Karpas-422 (cell line): ENCODE measurements around the gene USH2A. TPM values are rescaled to one million over a fixed set of nuclear protein-coding genes. Genes with fewer than 3 reads are reported as not detected.

Experiments
- DNase-seq: peaks from one replicate; pipeline ENCODE4 v3.0.0-alpha.2; 2015
- H2AFZ ChIP-seq: fragments of 200-600 bp; sonication (generic); 2 replicates; pipeline ENCODE4 v1.6.1; 2014; ENCODE audit warnings: antibody characterized with exemption, low read length, mixed read lengths
- H3K27ac ChIP-seq: fragments of 200-600 bp; sonication (generic); 2 replicates; pipeline ENCODE4 v1.5.1; 2014; ENCODE audit warnings: mild to moderate bottlenecking, low read length, moderate library complexity
- H3K27me3 ChIP-seq: fragments of 200-600 bp; sonication (generic); 2 replicates; pipeline ENCODE4 v1.6.1; 2014; ENCODE audit warnings: low read length, mixed read lengths
- H3K36me3 ChIP-seq: fragments of 200-600 bp; sonication (generic); 2 replicates; pipeline ENCODE4 v1.6.1; 2014; ENCODE audit warnings: low read length, mixed read lengths; ENCODE audit not compliant: insufficient read depth
- H3K4me1 ChIP-seq: fragments of 200-600 bp; sonication (generic); 2 replicates; pipeline ENCODE4 v1.6.1; 2014; ENCODE audit warnings: mild to moderate bottlenecking, low read length, mixed read lengths
- H3K4me2 ChIP-seq: fragments of 200-600 bp; sonication (generic); 2 replicates; pipeline ENCODE4 v1.6.1; 2014; ENCODE audit warnings: low read length, low read depth, mild to moderate bottlenecking; ENCODE audit not compliant: poor library complexity, severe bottlenecking
- H3K4me3 ChIP-seq: fragments of 200-600 bp; sonication (generic); 2 replicates; pipeline ENCODE4 v1.5.1; 2014; ENCODE audit warnings: mild to moderate bottlenecking, antibody characterized with exemption, low read length, mixed read lengths
- H3K79me2 ChIP-seq: fragments of 200-600 bp; sonication (generic); 2 replicates; pipeline ENCODE4 v1.6.1; 2014; ENCODE audit warnings: mild to moderate bottlenecking, low read length, mixed read lengths
- H3K9ac ChIP-seq: fragments of 200-600 bp; sonication (generic); 2 replicates; pipeline ENCODE4 v1.6.0; 2014; ENCODE audit warnings: low read length
- H3K9me2 ChIP-seq: fragments of 200-600 bp; sonication (generic), shearing (Covaris generic); replicated peaks from 2 replicates; pipeline ENCODE4 v1.6.0; 2014; ENCODE audit warnings: mild to moderate bottlenecking, low read length, moderate library complexity; ENCODE audit not compliant: insufficient read depth
- H3K9me3 ChIP-seq: fragments of 300-700, 200-600 bp; sonication (generic); 2 replicates; pipeline ENCODE4 v1.6.1; 2014; ENCODE audit warnings: low read length, mixed read lengths
- H4K20me1 ChIP-seq: fragments of 200-600 bp; sonication (generic); 2 replicates; pipeline ENCODE4 v1.6.1; 2014; ENCODE audit warnings: mild to moderate bottlenecking, antibody characterized with exemption, low read length, low read depth; ENCODE audit not compliant: insufficient read depth
- total RNA-seq: library from RNA; depleted of rRNA; stranded (reverse); fragments of >200 nt; shearing (Covaris generic); gene quantifications from 2 replicates; pipeline ENCODE4 v1.2.3, GENCODE V29; 2014; ENCODE audit warnings: low replicate concordance

USH2A gene
- total RNA-seq, 1 experiment from 2014 or later, result not detected

DNA sequence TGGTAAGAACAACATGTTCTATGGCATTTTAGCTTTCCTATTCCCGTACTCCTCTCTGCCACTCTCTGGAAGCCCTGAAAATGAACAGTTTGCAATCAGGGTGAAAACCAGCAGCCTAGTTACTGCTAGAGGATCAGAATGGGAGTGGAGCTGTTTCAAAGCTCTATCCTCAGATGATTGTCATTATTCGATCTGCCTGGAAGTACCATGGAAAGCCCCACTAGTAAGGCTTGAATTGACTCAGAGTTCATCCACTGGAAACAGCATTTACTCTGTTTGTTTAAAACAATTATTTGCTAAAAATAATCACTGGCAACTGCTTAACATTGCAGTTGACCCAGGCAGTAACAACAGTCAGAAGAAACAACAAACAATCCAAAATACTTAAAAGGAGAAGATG, 91.2 kb downstream of the USH2A start:
- Histone ChIP-seq H2AFZ (no peak overlapping the region), H3K36me3 (no peaks in the 10 kb centered on the region), H3K79me2 (no peaks in the 10 kb centered on the region), H3K9me3 (peaks cover 5% of the 10 kb centered on the region), H3K4me2 (no peak overlapping the region), H3K4me1 (no peaks in the 10 kb centered on the region), H4K20me1 (no peaks in the 10 kb centered on the region), H3K4me3 (no peak overlapping the region), H3K9me2 (no peaks in the 10 kb centered on the region), H3K27me3 (no peaks in the 10 kb centered on the region; the same call in 1 of the 2 replicates), H3K27ac (no peak overlapping the region), H3K9ac (no peak overlapping the region)
- DNase-seq, result no peak

- H3K27me3 ChIP-seq, result no peaks in the 10 kb centered on the region; the same call in 1 of the 2 replicates
- no peaks in the 10 kb centered on the region for H3K79me2 ChIP-seq
- no peaks in the 10 kb centered on the region for H3K9me2 ChIP-seq
- H4K20me1 ChIP-seq, result no peaks in the 10 kb centered on the region
- no peak overlapping the region for H3K4me2 ChIP-seq
- peaks cover 6% of the 10 kb centered on the region for H3K9me3 ChIP-seq
- no peak overlapping the region for H2AFZ ChIP-seq
- no peak for DNase-seq
- no peaks in the 10 kb centered on the region for H3K4me1 ChIP-seq
- H3K9ac ChIP-seq, result no peak overlapping the region
- H3K36me3 ChIP-seq, result no peaks in the 10 kb centered on the region
- no peak overlapping the region for H3K4me3 ChIP-seq
- no peak overlapping the region for H3K27ac ChIP-seq
These were observed 92.0 kb downstream of the USH2A start for GRCh38 chr1:216331211-216331610.

- H3K79me2 ChIP-seq, result no peaks in the 10 kb centered on the region
- H3K9ac ChIP-seq, result no peak overlapping the region
- no peaks in the 10 kb centered on the region for H4K20me1 ChIP-seq
- H3K27ac ChIP-seq, result no peak overlapping the region
- no peak for DNase-seq
- H3K4me1 ChIP-seq, result no peaks in the 10 kb centered on the region
- no peaks in the 10 kb centered on the region for H3K36me3 ChIP-seq
- no peak overlapping the region for H3K4me2 ChIP-seq
- H3K4me3 ChIP-seq, result no peak overlapping the region
- H2AFZ ChIP-seq, result no peak overlapping the region
- H3K9me2 ChIP-seq, result no peaks in the 10 kb centered on the region
- peaks cover 8% of the 10 kb centered on the region for H3K9me3 ChIP-seq
- H3K27me3 ChIP-seq, result no peaks in the 10 kb centered on the region; the same call in 1 of the 2 replicates
These were observed 93.0 kb downstream of the USH2A start for GRCh38 chr1:216330262-216330661.

DNA sequence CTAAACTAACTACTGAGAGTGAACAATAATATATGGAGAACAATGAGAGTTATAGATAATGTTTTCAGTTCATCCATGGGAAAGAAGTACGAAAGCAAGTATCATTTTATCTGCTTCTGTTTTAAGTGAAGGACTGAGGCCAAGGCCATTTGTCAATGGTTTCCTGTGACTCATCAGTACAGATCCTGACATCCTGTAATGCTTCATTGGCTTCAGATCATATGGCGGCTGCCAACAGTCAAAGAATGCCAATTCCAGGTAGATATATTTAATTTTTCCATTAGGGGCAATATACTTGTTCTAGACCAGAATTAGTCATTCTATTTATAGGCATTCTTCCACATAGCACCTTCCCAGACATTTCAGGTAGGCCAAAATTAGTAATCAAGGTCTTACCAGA, 97.3 kb downstream of the USH2A start:
- Histone ChIP-seq H3K9me2 (no peaks in the 10 kb centered on the region), H3K4me3 (no peak overlapping the region), H3K9ac (no peak overlapping the region), H3K79me2 (no peaks in the 10 kb centered on the region), H3K36me3 (no peaks in the 10 kb centered on the region), H3K9me3 (peaks cover 2% of the 10 kb centered on the region), H3K27me3 (no peaks in the 10 kb centered on the region; the same call in 1 of the 2 replicates), H4K20me1 (no peaks in the 10 kb centered on the region), H3K27ac (no peak overlapping the region), H3K4me2 (no peak overlapping the region), H2AFZ (no peak overlapping the region), H3K4me1 (no peaks in the 10 kb centered on the region)
- no peak for DNase-seq

- Histone ChIP-seq H2AFZ (no peak overlapping the region), H3K79me2 (no peaks in the 10 kb centered on the region), H4K20me1 (no peaks in the 10 kb centered on the region), H3K27ac (no peak overlapping the region), H3K27me3 (no peaks in the 10 kb centered on the region; the same call in 1 of the 2 replicates), H3K4me3 (no peak overlapping the region), H3K9me2 (no peaks in the 10 kb centered on the region), H3K9me3 (peaks cover 2% of the 10 kb centered on the region), H3K9ac (no peak overlapping the region), H3K36me3 (no peaks in the 10 kb centered on the region), H3K4me1 (no peaks in the 10 kb centered on the region), H3K4me2 (no peak overlapping the region)
- no peak for DNase-seq
These were observed 97.9 kb downstream of the USH2A start for GRCh38 chr1:216325336-216325735.

DNA sequence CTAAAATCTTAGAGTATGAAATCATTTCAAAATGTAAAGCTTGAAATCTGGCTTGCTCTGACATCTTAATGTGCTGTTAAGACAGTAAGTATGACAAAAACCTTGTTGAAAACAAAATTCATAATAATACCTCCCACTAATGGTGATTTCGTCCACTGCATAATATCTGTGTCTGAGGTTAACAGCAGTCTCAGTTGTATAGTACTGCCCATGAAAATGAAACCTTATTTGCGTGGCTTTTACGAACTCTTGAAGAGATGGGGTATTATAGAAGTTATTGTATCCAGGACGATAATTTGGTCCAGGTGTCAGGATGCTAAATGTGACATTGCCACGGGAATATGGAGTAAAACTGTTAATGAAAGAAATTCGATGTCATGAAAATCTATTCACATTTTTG, 99.9 kb downstream of the USH2A start:
- Histone ChIP-seq H3K36me3 (no peaks in the 10 kb centered on the region), H4K20me1 (no peaks in the 10 kb centered on the region), H3K9ac (no peak overlapping the region), H3K4me1 (no peaks in the 10 kb centered on the region), H3K27ac (no peak overlapping the region), H3K79me2 (no peaks in the 10 kb centered on the region), H3K9me2 (no peaks in the 10 kb centered on the region), H3K4me3 (no peak overlapping the region), H3K4me2 (no peak overlapping the region), H3K27me3 (no peaks in the 10 kb centered on the region; the same call in 1 of the 2 replicates), H2AFZ (no peak overlapping the region), H3K9me3 (peaks cover 2% of the 10 kb centered on the region; the same call in 1 of the 2 replicates)
- no peak for DNase-seq

DNA sequence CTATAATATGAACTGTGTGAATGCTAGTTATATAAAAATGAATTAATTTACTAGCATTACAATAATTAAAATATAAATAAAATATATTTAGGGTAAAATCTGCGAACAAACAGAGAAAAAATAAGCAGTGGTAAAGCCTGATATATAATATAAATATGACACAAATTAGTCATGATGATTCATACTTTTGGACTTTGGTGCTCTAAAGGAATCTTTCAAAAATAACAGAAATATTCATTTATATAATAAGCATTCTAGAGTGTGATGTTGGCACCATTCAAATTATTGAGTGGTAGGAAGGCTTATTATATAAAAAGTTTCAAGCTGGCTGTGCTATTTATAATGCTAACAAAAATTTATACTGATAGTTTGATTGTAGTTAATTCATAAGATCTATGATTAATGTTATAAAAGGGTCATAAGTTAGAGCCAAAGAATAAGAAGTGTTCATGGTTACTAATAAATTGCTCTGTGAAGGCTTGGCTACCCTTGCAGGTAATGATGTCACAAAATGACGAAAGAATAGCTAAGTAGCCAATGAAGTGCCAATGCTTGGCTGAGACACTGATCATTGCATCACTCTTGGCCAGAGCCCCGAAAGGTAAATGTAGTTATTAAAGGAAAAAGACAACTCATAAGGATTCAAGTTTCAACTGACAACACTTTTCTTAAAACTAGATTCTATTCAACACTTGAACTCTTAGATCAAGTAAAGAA, 108.7 kb downstream of the USH2A start:
- Histone ChIP-seq H3K4me3 (no peak overlapping the region), H3K9me2 (no peaks in the 10 kb centered on the region), H3K9ac (no peak overlapping the region), H3K27me3 (no peaks in the 10 kb centered on the region; the same call in 1 of the 2 replicates), H3K36me3 (no peaks in the 10 kb centered on the region), H2AFZ (no peak overlapping the region), H3K9me3 (no peaks in the 10 kb centered on the region; the same call in 1 of the 2 replicates), H3K79me2 (no peaks in the 10 kb centered on the region), H4K20me1 (no peaks in the 10 kb centered on the region), H3K4me1 (no peaks in the 10 kb centered on the region), H3K4me2 (no peak overlapping the region), H3K27ac (no peak overlapping the region)
- no peak for DNase-seq

DNA sequence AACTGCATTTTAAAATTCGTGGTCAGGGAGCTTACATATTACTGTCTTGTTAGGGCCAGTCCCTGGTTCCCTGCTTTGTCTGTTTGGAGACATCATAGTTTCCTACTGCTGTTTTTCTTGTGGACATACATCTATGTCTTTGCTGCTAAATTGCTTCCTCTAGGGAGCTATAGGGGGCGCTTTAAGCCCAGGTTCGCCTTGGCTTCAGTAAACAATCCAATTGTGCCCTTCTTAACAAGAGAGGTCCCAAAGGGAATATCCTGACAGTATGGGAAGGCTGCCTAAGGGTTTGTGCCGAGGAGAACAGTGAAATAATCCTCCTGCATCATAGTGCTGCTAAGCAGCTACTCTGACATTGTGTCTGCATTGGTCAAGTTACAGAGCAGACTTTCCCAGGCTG, 112.5 kb downstream of the USH2A start:
- no peak overlapping the region for H3K4me3 ChIP-seq
- H3K9me2 ChIP-seq, result no peaks in the 10 kb centered on the region
- H3K4me1 ChIP-seq, result no peaks in the 10 kb centered on the region
- H3K9me3 ChIP-seq, result no peaks in the 10 kb centered on the region
- no peak overlapping the region for H3K4me2 ChIP-seq
- H3K36me3 ChIP-seq, result no peaks in the 10 kb centered on the region
- H4K20me1 ChIP-seq, result no peaks in the 10 kb centered on the region
- no peak overlapping the region for H2AFZ ChIP-seq
- H3K27ac ChIP-seq, result no peak overlapping the region
- H3K27me3 ChIP-seq, result no peaks in the 10 kb centered on the region
- H3K79me2 ChIP-seq, result no peaks in the 10 kb centered on the region
- no peak overlapping the region for H3K9ac ChIP-seq
- DNase-seq, result peak; percentile 72
